Epithelial cell of proximal tubule (primary cell): Measurements from ENCODE around the gene ARID3B. TPM values are rescaled to one million over a fixed set of nuclear protein-coding genes. Genes with fewer than 3 reads are reported as not detected.

Experiments used
- DNase-seq: peaks from one replicate; pipeline ENCODE4 v3.0.0-alpha.2; 2011; ENCODE audit warnings: low read depth
- H3K4me3 ChIP-seq: 2 replicates; pipeline ENCODE4 v1.5.1; 2011; ENCODE audit warnings: low read depth, mild to moderate bottlenecking, low read length
- CTCF ChIP-seq: conservative IDR thresholded peaks from 2 replicates; pipeline ENCODE4 v1.5.1; 2012; ENCODE audit warnings: low read depth, mild to moderate bottlenecking, low read length
- total RNA-seq: library from RNA; depleted of rRNA; stranded (reverse); fragments of >200 nt; gene quantifications from 2 replicates; pipeline ENCODE4 v1.2.3, GENCODE V29; 2015

Gene ARID3B
- total RNA-seq, 1 donor from 2014 or later, result 22.4 TPM

GRCh38 chr15:74564182-74564581, 23.2 kb downstream of the ARID3B start:
- no peak for TF ChIP-seq CTCF
- no peak for DNase-seq
- H3K4me3 ChIP-seq, result no peak overlapping the region

GRCh38 chr15:74565381-74566085, 24.5 kb downstream of the ARID3B start:
- DNase-seq, result no peak
- no peak for TF ChIP-seq CTCF
- H3K4me3 ChIP-seq, result no peak overlapping the region

GRCh38 chr15:74568594-74568993, 27.6 kb downstream of the ARID3B start:
- no peak overlapping the region for H3K4me3 ChIP-seq
- no peak for DNase-seq
- no peak for TF ChIP-seq CTCF

- H3K4me3 ChIP-seq, result no peak overlapping the region
- TF ChIP-seq CTCF, result no peak
- no peak for DNase-seq
Measured at GRCh38 chr15:74569731-74570070, 28.7 kb downstream of the ARID3B start.

GRCh38 chr15:74571191-74571590, 30.2 kb downstream of the ARID3B start:
- TF ChIP-seq CTCF, result no peak
- DNase-seq, result no peak
- H3K4me3 ChIP-seq, result no peak overlapping the region

GRCh38 chr15:74573987-74574386, 33.0 kb downstream of the ARID3B start:
- TF ChIP-seq CTCF, result no peak
- no peak for DNase-seq
- no peak overlapping the region for H3K4me3 ChIP-seq

GRCh38 chr15:74578496-74578994, 37.5 kb downstream of the ARID3B start:
- no peak for TF ChIP-seq CTCF
- DNase-seq, result no peak
- H3K4me3 ChIP-seq, result no peak overlapping the region
